K562 (cell line): ENCODE measurements around the gene KCTD15. TPM values are rescaled to one million over a fixed set of nuclear protein-coding genes. Genes with fewer than 3 reads are reported as not detected.

Experiments
- ATAC-seq: fragments of 200-7000 bp; cut with Tn5 transposase; 3 replicates; pipeline ENCODE4 v1.9.1; 2020; ENCODE audit warnings: moderate library complexity
- BruUV-seq: library from RNA; stranded (reverse); fragments of 400-500 nt; replicated peaks from 2 replicates; lab custom pipeline; 2021; lab: Mats Ljungman, UMichigan
- CTCF ChIA-PET: fragments of 300-600 bp; formaldehyde crosslinking; extraction: SDS; loops from one replicate; lab custom pipeline; 2021; ENCODE audit warnings: low intra/inter-chr PET ratio; lab: Yijun Ruan, JAX
- POLR2A ChIA-PET: fragments of 300-600, 350-650 bp; sonication (Branson Sonifier 250); formaldehyde crosslinking; extraction: SDS; loops from one replicate; lab custom pipeline; 2021; ENCODE audit warnings: antibody characterized with exemption, inconsistent platforms; lab: Yijun Ruan, JAX
- DNase-seq, 4 experiments: peaks; one replicate each; pipeline versions ENCODE4 v3.0.0 to v3.0.0-alpha.2; 2011 to 2018; ENCODE audit warnings: low spot score in 3 of 4, mixed read lengths in 3 of 4; ENCODE audit errors: extremely low read depth in 1 of 4
- FAIRE-seq: peaks from 2 replicates; lab custom pipeline; 2011; peaks lifted over from hg19 to GRCh38; lab: Jason Lieb, UNC
- H2AFZ ChIP-seq: 2 replicates; pipeline ENCODE4 v1.6.0; 2011; ENCODE audit warnings: low read depth, low read length, control low read depth, inconsistent platforms
- H3K27ac ChIP-seq: fragments of 200-600 bp; 3 replicates; pipeline ENCODE4 v1.8.0; 2011; ENCODE audit warnings: low read depth, mild to moderate bottlenecking, control low read depth, inconsistent platforms, low read length, moderate library complexity, mixed read lengths; ENCODE audit errors: extremely low read depth
- H3K27me3 ChIP-seq, 2 experiments: fragments of 300-600 bp in 1 of 2; 2 replicates in 1 of 2; 3 replicates in 1 of 2; pipeline versions ENCODE4 v1.6.0 to v1.8.0; 2011; ENCODE audit warnings: inconsistent platforms in 2 of 2, low read length in 2 of 2, mild to moderate bottlenecking in 1 of 2, mixed read lengths in 1 of 2, moderate library complexity in 1 of 2; ENCODE audit not compliant: control insufficient read depth in 2 of 2, insufficient read depth in 2 of 2
- H3K36me3 ChIP-seq: fragments of 300-600 bp; 3 replicates; pipeline ENCODE4 v1.8.0; 2011; ENCODE audit warnings: mild to moderate bottlenecking, low read length, inconsistent platforms; ENCODE audit not compliant: control insufficient read depth, insufficient read depth
- H3K4me1 ChIP-seq, 2 experiments: fragments of 200-600 bp in 1 of 2; replicated peaks in 1 of 2; 2 replicates in 1 of 2; 3 replicates in 1 of 2; pipeline versions ENCODE4 v1.5.1 to v1.8.0; 2011; ENCODE audit warnings: inconsistent platforms in 2 of 2, low read length in 2 of 2, mild to moderate bottlenecking in 1 of 2, mixed read lengths in 1 of 2, moderate library complexity in 1 of 2; ENCODE audit not compliant: control insufficient read depth in 2 of 2, insufficient read depth in 2 of 2
- H3K4me2 ChIP-seq: 2 replicates; pipeline ENCODE4 v1.6.1; 2011; ENCODE audit warnings: low read length, control low read depth, inconsistent platforms, mixed read lengths; ENCODE audit not compliant: insufficient read depth
- H3K4me3 ChIP-seq: fragments of 200-600 bp; sonication (generic), shearing (Covaris generic); 2 replicates; pipeline ENCODE4 v1.5.1; 2016; ENCODE audit warnings: control low read depth, inconsistent platforms
- H3K79me2 ChIP-seq: fragments of 200-600 bp; 3 replicates; pipeline ENCODE4 v1.8.0; 2011; ENCODE audit warnings: low read length, inconsistent platforms; ENCODE audit not compliant: control insufficient read depth, insufficient read depth
- H3K9ac ChIP-seq, 2 experiments: 2 replicates each; pipeline versions ENCODE4 v1.6.0 to v1.6.1; 2011; ENCODE audit warnings: low read depth in 2 of 2, low read length in 2 of 2, control low read depth in 1 of 2, inconsistent platforms in 1 of 2, mild to moderate bottlenecking in 1 of 2, mixed read lengths in 1 of 2; ENCODE audit not compliant: insufficient read depth in 1 of 2
- H3K9me1 ChIP-seq: one replicate; pipeline ENCODE4 v1.6.0; 2011; ENCODE audit warnings: inconsistent platforms, mild to moderate bottlenecking, low read length, moderate library complexity; ENCODE audit not compliant: control insufficient read depth, insufficient read depth
- H3K9me3 ChIP-seq: replicated peaks from 2 replicates; pipeline ENCODE4 v1.5.1; 2011; ENCODE audit warnings: low read depth, low read length, inconsistent platforms; ENCODE audit not compliant: control insufficient read depth, insufficient read depth
- H4K20me1 ChIP-seq: replicated peaks from 2 replicates; pipeline ENCODE4 v1.6.1; 2011; ENCODE audit warnings: low read length, inconsistent platforms, mixed read lengths; ENCODE audit not compliant: control insufficient read depth, insufficient read depth
- MEIS2 ChIP-seq: fragments of 450-650 bp; IDR thresholded peaks from 2 replicates; pipeline ENCODE4 v1.6.1; 2014; ENCODE audit warnings: mild to moderate bottlenecking; ENCODE audit not compliant: partially characterized antibody
- TOE1 ChIP-seq, 2 experiments: fragments of 450-650 bp in 1 of 2; sonication (generic) in 1 of 2; formaldehyde crosslinking in 1 of 2; IDR thresholded peaks; 2 replicates each; pipeline versions ENCODE4 v1.7.1 to v1.8.0; 2016 to 2022; ENCODE audit warnings: borderline replicate concordance in 2 of 2, mild to moderate bottlenecking in 2 of 2, antibody characterized with exemption in 1 of 2, inconsistent platforms in 1 of 2, low read depth in 1 of 2, missing genetic modification reagents in 1 of 2, moderate library complexity in 1 of 2
- ZNF184 ChIP-seq: sonication (generic); formaldehyde crosslinking; IDR thresholded peaks from 2 replicates; pipeline ENCODE4 v1.5.0; 2020; ENCODE audit warnings: missing genetic modification reagents
- WGBS: fragments of 100-300 bp; shearing (Covaris generic); methylation state at CpG from one replicate; pipeline ENCODE4 v1.1.6; 2016; ENCODE audit warnings: low coverage, mixed read lengths; ENCODE audit not compliant: insufficient coverage; ENCODE audit errors: missing lambda C conversion rate; 5-methylcytosine and 5-hydroxymethylcytosine counted together
- in situ Hi-C: fragments of 300-500 bp; cut with MboI; formaldehyde crosslinking; loops from 4 replicates; pipeline ENCODE4 v1.15.0; 2018; ENCODE audit warnings: inconsistent platforms, mixed read lengths
- intact Hi-C: fragments of 100-400 bp; cut with micrococcal nuclease; formaldehyde crosslinking; loops from 2 replicates; pipeline ENCODE4 v1.14.2; 2022
- polyA plus RNA-seq, 8 experiments: library from polyadenylated mRNA; depleted of rRNA in 4 of 8; stranded (reverse) in 5 of 8; unstranded in 3 of 8; fragments of >200 nt; fragmentation: Nextera tagmentation in 2 of 8; fragmentation: Illumina TruSeq in 1 of 8; extraction: Ambion mirVana in 2 of 8; extraction: Trizol in 1 of 8; gene quantifications; 2 replicates each; pipeline versions ENCODE4 v1.2.1 to v1.2.3, GENCODE V29; 2011 to 2014; ENCODE audit warnings: inconsistent platforms in 1 of 8, missing spikeins in 1 of 8
- total RNA-seq, 7 experiments: library from RNA; depleted of rRNA in 6 of 7; stranded (reverse); fragments of >200 nt in 6 of 7; fragmentation: Illumina TruSeq in 2 of 7; extraction: Trizol in 2 of 7; gene quantifications; 2 replicates each; pipeline versions ENCODE4 v1.2.1 to v1.2.3, GENCODE V29; 2011 to 2021; ENCODE audit warnings: low replicate concordance in 1 of 7
- TF ChIP-seq, protein P1 (sequence below): fragments of 250-450 bp; sonication (Bioruptor Pico); IDR thresholded peaks from 2 replicates; pipeline ENCODE4 v1.4.0; 2020

Gene KCTD15
- total and polyA plus RNA-seq, 9 of the 15 experiments (the other 6 are each of a cell fraction or from before 2014, with no cell fraction given): 1.7 to 49.0 (median 11.8) TPM

DNA sequence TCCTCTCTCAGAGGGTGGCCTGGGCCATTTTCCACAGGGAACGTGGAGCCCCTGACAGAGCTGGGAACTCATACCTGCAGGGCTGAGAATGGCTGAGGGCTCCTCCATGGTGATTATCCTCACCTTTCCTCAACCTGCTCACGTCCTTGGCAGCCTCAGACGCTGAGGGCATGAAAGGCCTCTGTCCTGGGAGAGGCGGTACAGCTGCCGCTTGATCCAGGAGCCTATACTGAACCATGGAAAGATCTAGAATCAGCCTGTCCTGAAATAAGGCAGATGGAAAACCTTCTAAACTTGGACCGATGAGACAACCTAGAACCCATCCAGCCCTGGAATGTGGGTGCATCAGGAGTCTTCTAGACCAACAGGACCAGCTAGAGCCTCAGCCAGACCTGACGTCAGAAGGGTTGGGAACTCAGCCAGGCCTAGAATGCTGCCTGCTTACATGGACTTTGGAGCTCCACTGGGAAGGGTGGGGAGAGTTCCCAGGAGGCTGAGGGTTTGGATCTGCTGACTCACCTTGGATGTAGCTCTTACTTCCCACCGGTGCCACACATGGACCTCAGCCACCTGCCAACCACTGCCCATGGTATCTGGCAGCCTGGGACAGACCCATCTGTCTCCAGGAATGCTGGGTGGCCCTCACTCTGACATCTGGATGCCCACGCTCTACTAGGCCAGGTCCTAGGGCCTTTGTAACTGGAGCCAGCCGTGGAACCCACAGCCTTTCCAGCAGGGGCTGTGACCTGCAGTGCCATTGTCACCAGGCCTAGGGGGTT lies 7.5 kb downstream of the KCTD15 start:
- POLR2A ChIA-PET: no interaction called here
- in situ Hi-C loops: no loop called here
- DNase-seq (no peak), ATAC-seq (no peak), FAIRE-seq (no peak)
- TF ChIP-seq TOE1 (IDR thresholded peaks at IDR 0.05; ENCODE audit: borderline replicate concordance) (no peak), TOE1 (CRISPR knock-in tag; IDR thresholded peaks at IDR 0.05; ENCODE audit: borderline replicate concordance, low read depth) (no peak), ZNF184 (CRISPR knock-in tag) (no peak), MEIS2 (no peak)
- TF ChIP-seq, protein P1, sequence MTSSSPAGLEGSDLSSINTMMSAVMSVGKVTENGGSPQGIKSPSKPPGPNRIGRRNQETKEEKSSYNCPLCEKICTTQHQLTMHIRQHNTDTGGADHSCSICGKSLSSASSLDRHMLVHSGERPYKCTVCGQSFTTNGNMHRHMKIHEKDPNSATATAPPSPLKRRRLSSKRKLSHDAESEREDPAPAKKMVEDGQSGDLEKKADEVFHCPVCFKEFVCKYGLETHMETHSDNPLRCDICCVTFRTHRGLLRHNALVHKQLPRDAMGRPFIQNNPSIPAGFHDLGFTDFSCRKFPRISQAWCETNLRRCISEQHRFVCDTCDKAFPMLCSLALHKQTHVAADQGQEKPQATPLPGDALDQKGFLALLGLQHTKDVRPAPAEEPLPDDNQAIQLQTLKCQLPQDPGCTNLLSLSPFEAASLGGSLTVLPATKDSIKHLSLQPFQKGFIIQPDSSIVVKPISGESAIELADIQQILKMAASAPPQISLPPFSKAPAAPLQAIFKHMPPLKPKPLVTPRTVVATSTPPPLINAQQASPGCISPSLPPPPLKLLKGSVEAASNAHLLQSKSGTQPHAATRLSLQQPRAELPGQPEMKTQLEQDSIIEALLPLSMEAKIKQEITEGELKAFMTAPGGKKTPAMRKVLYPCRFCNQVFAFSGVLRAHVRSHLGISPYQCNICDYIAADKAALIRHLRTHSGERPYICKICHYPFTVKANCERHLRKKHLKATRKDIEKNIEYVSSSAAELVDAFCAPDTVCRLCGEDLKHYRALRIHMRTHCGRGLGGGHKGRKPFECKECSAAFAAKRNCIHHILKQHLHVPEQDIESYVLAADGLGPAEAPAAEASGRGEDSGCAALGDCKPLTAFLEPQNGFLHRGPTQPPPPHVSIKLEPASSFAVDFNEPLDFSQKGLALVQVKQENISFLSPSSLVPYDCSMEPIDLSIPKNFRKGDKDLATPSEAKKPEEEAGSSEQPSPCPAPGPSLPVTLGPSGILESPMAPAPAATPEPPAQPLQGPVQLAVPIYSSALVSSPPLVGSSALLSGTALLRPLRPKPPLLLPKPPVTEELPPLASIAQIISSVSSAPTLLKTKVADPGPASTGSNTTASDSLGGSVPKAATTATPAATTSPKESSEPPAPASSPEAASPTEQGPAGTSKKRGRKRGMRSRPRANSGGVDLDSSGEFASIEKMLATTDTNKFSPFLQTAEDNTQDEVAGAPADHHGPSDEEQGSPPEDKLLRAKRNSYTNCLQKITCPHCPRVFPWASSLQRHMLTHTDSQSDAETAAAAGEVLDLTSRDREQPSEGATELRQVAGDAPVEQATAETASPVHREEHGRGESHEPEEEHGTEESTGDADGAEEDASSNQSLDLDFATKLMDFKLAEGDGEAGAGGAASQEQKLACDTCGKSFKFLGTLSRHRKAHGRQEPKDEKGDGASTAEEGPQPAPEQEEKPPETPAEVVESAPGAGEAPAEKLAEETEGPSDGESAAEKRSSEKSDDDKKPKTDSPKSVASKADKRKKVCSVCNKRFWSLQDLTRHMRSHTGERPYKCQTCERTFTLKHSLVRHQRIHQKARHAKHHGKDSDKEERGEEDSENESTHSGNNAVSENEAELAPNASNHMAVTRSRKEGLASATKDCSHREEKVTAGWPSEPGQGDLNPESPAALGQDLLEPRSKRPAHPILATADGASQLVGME (CRISPR knock-in tag): no peak
- no peaks in the 10 kb centered on the region for H4K20me1 ChIP-seq
- H3K9me3 ChIP-seq: no peaks in the 10 kb centered on the region
- H3K27me3 ChIP-seq: no peaks in the 10 kb centered on the region
- peaks cover 85% of the 10 kb centered on the region; the same call in 2 of the 3 replicates for H3K36me3 ChIP-seq
- H3K4me2 ChIP-seq: no peak overlapping the region
- CTCF ChIA-PET: no interaction called here
- no peaks in the 10 kb centered on the region; the same call in 2 of the 3 replicates for H3K79me2 ChIP-seq
- H3K4me1 ChIP-seq: peaks cover 0 to 6% of the 10 kb centered on the region in 2 experiments; a peak in 2 of 5 replicates
- no peak overlapping the region for H2AFZ ChIP-seq
- H3K4me3 ChIP-seq: no peak overlapping the region
- intact Hi-C loops: no loop called here
- no peak overlapping the region for H3K27ac ChIP-seq
- peak overlapping the region in 1 of 2 experiments; percentile 48; a peak in 1 of 4 replicates for H3K9ac ChIP-seq
- WGBS: 83% methylated on average over 9 of the region's 10 CpGs
- BruUV-seq: no TSS peak
- no peaks in the 10 kb centered on the region for H3K9me1 ChIP-seq
